ENCODE measurements around the gene HIC1. TPM values are rescaled to one million over a fixed set of nuclear protein-coding genes. Genes with fewer than 3 reads are reported as not detected.

HIC1 gene
- total RNA-seq, 1 experiment from 2014 or later = 0.59 TPM

DNA sequence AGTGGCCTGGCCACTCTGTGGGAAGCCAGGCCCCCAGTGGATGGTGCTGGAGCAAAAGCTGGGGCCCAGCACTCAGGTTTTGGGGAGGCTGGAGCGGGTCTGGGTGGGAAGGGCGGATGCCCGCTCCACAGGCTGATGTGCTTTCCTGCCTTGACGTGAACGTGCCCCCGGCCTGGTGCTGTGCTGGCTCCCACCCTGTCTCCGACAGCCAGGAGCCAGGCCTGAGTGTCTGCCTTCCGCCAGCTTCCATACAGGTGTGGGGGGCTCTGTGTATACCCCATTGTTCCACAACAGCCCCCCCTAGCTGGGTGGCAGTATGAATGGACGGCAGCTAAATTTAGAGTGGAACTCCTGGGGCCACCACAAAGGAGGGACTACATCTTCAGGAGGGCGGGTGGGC, 20.0 kb downstream of the HIC1 start:
- POLR2A ChIA-PET = no interaction called here
- no TSS peak for BruUV-seq (replicated peaks)
- Mint-ChIP-seq H3K27me3 (ENCODE audit: insufficient read depth, unreplicated experiment) (no peaks in the 10 kb centered on the region), H3K9me3 (ENCODE audit: unreplicated experiment) (no peaks in the 10 kb centered on the region), H3K4me1 (ENCODE audit: low read depth, unreplicated experiment) (no peaks in the 10 kb centered on the region), H3K27ac (ENCODE audit: unreplicated experiment) (no peak overlapping the region), H3K36me3 (ENCODE audit: insufficient read depth, unreplicated experiment) (peaks cover 18% of the 10 kb centered on the region), H3K4me3 (ENCODE audit: unreplicated experiment) (no peak overlapping the region)
- DNase-seq = no peak
- intact Hi-C loops (cut with micrococcal nuclease; ENCODE audit: unreplicated experiment) = no loop called here
- no peaks in the 10 kb centered on the region for H3K4me1 ChIP-seq
- H3K9me3 ChIP-seq = no peaks in the 10 kb centered on the region
- H3K4me3 ChIP-seq (ENCODE audit: low read depth, low read length) = no peak overlapping the region
- TF ChIP-seq, protein P1, sequence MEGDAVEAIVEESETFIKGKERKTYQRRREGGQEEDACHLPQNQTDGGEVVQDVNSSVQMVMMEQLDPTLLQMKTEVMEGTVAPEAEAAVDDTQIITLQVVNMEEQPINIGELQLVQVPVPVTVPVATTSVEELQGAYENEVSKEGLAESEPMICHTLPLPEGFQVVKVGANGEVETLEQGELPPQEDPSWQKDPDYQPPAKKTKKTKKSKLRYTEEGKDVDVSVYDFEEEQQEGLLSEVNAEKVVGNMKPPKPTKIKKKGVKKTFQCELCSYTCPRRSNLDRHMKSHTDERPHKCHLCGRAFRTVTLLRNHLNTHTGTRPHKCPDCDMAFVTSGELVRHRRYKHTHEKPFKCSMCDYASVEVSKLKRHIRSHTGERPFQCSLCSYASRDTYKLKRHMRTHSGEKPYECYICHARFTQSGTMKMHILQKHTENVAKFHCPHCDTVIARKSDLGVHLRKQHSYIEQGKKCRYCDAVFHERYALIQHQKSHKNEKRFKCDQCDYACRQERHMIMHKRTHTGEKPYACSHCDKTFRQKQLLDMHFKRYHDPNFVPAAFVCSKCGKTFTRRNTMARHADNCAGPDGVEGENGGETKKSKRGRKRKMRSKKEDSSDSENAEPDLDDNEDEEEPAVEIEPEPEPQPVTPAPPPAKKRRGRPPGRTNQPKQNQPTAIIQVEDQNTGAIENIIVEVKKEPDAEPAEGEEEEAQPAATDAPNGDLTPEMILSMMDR (IDR thresholded peaks at IDR 0.05; ENCODE audit: insufficient read depth in 1 of 2, low read depth in 1 of 2, low read length in 1 of 2, severe bottlenecking in 1 of 2, unreplicated experiment in 1 of 2) = no peak
- no peaks in the 10 kb centered on the region for H3K27me3 ChIP-seq (replicated peaks; ENCODE audit: control insufficient read depth, insufficient read depth, low read length)
- peaks cover 4% of the 10 kb centered on the region; the same call in 1 of the 2 replicates for H3K36me3 ChIP-seq (ENCODE audit: control insufficient read depth, insufficient read depth, low read length)
- CTCF ChIA-PET = interaction anchor here (0.7 to 0.9 kb wide), 2 partner anchors 9 to 10 kb away, joined by 3 read pairs; no protein-coding TSS in a partner anchor

DNA sequence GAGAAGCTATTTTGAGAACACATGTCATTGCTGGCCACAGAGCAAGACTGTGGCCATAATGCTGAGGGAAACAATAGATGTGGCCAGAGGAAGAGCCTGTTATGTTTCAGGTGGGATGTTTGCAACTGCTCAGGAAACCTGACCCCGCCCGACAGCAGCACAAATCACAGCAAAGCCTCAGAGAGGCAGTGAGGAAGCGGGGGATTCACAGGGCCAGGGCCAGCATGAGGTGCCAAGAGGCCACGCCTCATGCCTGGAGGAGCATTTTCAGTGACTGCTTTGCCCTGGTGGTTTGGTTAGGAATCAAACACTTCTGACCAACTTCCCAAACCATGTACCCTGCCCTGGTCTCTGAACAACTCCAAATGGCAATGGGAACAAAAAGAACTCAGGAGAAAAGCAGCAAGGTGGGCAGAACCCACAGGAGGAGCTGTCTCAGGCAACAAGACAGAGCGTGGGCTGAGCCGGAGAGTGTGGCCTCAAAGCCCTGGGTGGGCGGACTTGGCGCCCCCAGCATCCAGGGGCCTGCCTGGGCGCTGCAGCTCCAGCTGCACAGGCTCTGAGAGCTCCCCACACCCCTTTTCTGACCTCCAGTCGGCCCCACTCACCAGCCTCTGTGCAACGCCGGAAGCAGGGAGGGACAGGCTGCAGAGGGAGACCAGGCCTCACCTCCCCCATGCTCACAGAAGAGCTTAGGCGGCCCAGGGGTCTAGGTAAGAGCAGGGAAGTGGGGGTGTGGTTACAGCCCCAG, 20.6 kb downstream of the HIC1 start:
- ChIA-PET CTCF (interaction anchor here (0.7 kb wide), 1 partner anchor 36 kb away, joined by 3 read pairs; no protein-coding TSS in a partner anchor), POLR2A (no interaction called here)
- no peaks in the 10 kb centered on the region for H3K27me3 Mint-ChIP-seq (ENCODE audit: insufficient read depth, unreplicated experiment)
- DNase-seq = no peak
- H3K4me3 Mint-ChIP-seq (ENCODE audit: unreplicated experiment) = no peak overlapping the region
- H3K36me3 Mint-ChIP-seq (ENCODE audit: insufficient read depth, unreplicated experiment) = peaks cover 17% of the 10 kb centered on the region
- no peaks in the 10 kb centered on the region for H3K9me3 ChIP-seq
- TF ChIP-seq, protein P1 (IDR thresholded peaks at IDR 0.05; ENCODE audit: insufficient read depth in 1 of 2, low read depth in 1 of 2, low read length in 1 of 2, severe bottlenecking in 1 of 2, unreplicated experiment in 1 of 2) = no peak
- BruUV-seq (replicated peaks) = no TSS peak
- H3K4me1 Mint-ChIP-seq (ENCODE audit: low read depth, unreplicated experiment) = no peaks in the 10 kb centered on the region
- H3K27ac Mint-ChIP-seq (ENCODE audit: unreplicated experiment) = no peak overlapping the region
- no peak overlapping the region for H3K4me3 ChIP-seq (ENCODE audit: low read depth, low read length)
- intact Hi-C loops (cut with micrococcal nuclease; ENCODE audit: unreplicated experiment) = no loop called here
- H3K27me3 ChIP-seq (replicated peaks; ENCODE audit: control insufficient read depth, insufficient read depth, low read length) = no peaks in the 10 kb centered on the region
- peaks cover 4% of the 10 kb centered on the region; the same call in 1 of the 2 replicates for H3K36me3 ChIP-seq (ENCODE audit: control insufficient read depth, insufficient read depth, low read length)
- no peaks in the 10 kb centered on the region for H3K9me3 Mint-ChIP-seq (ENCODE audit: unreplicated experiment)
- H3K4me1 ChIP-seq = no peaks in the 10 kb centered on the region

DNA sequence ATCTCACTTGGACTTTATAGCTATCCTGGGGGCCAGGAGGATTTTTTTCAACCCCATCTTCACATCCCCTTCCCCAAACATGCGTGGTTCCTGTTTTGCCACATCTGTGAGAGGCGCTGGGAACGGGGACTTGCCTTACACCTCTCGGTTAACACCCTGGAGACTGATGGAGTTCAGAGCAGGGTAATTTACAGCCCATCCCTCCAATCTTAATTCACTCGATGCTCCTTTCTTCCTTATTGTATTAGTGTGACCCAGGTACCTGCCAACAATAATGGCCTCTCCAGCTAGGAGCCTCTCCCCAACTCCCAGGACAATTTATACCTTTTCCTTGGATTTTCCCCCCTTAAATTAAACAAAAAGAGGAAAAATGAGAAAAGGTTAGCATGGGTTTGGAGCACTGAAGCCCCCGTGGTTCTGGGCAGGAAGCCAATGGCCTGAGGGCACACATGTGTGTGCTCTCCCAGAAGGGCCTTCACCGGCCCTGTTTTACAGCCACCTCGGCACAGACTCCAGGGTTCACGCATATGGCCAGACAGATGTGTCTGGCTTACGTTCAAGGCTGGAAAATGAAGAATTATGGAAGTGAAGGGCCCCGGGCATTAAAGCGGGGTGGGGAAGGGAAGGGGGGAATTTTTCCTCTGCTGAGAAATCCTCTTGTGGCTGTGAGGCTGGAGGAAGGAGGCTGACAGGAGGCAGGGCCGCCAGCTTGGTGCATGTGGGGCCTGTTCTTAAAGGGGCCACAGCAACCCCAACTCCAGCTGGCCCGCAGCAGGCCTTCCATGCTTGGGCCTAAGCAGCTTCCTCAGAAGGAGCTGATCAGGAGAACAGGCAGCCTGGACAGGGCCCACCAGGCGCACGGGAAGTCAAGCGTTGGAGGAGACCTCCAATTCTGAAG, 21.4 kb downstream of the HIC1 start:
- Histone ChIP-seq H3K36me3 (ENCODE audit: control insufficient read depth, insufficient read depth, low read length) (peaks cover 4% of the 10 kb centered on the region; the same call in 1 of the 2 replicates), H3K4me3 (ENCODE audit: low read depth, low read length) (no peak overlapping the region), H3K4me1 (peaks cover 6% of the 10 kb centered on the region), H3K27me3 (replicated peaks; ENCODE audit: control insufficient read depth, insufficient read depth, low read length) (no peaks in the 10 kb centered on the region), H3K9me3 (no peaks in the 10 kb centered on the region)
- intact Hi-C loops (cut with micrococcal nuclease; ENCODE audit: unreplicated experiment) = no loop called here
- no peaks in the 10 kb centered on the region for H3K4me1 Mint-ChIP-seq (ENCODE audit: low read depth, unreplicated experiment)
- H3K27ac Mint-ChIP-seq (ENCODE audit: unreplicated experiment) = no peak overlapping the region
- no peak overlapping the region for H3K4me3 Mint-ChIP-seq (ENCODE audit: unreplicated experiment)
- H3K36me3 Mint-ChIP-seq (ENCODE audit: insufficient read depth, unreplicated experiment) = peaks cover 17% of the 10 kb centered on the region
- no TSS peak for BruUV-seq (replicated peaks)
- POLR2A ChIA-PET = no interaction called here
- no peaks in the 10 kb centered on the region for H3K27me3 Mint-ChIP-seq (ENCODE audit: insufficient read depth, unreplicated experiment)
- H3K9me3 Mint-ChIP-seq (ENCODE audit: unreplicated experiment) = no peaks in the 10 kb centered on the region
- DNase-seq = no peak
- TF ChIP-seq, protein P1 (IDR thresholded peaks at IDR 0.05; ENCODE audit: insufficient read depth in 1 of 2, low read depth in 1 of 2, low read length in 1 of 2, severe bottlenecking in 1 of 2, unreplicated experiment in 1 of 2) = no peak
- CTCF ChIA-PET = interaction anchor here (0.7 kb wide), 1 partner anchor 35 kb away, joined by 3 read pairs; no protein-coding TSS in a partner anchor

Measured in Caco-2 (cell line).